Esophagus squamous epithelium (tissue), 5 donors: ENCODE measurements around the gene TIGD3. TPM values are rescaled to one million over a fixed set of nuclear protein-coding genes. Genes with fewer than 3 reads are reported as not detected.

Experiments
- DNase-seq: peaks from one replicate; lab custom pipeline; 2025; lab: John Stamatoyannopoulos, UW
- H3K27ac ChIP-seq, 4 donors: fragments of 200-600 bp; sonication (generic); one replicate each; pipeline ENCODE4 v1.5.1; 2016 to 2019; ENCODE audit warnings: mild to moderate bottlenecking in 1 of 4
- H3K27me3 ChIP-seq, 4 donors: fragments of 200-600 bp; sonication (generic); 1 replicate in 3 of 4; 2 replicates in 1 of 4; pipeline versions ENCODE4 v1.5.1 to v1.6.0; 2017 to 2021; ENCODE audit warnings: antibody characterized with exemption in 1 of 4
- H3K36me3 ChIP-seq, 3 donors: fragments of 200-600 bp; sonication (generic); one replicate each; pipeline ENCODE4 v1.5.1; 2016 to 2019
- H3K4me1 ChIP-seq, 3 donors: fragments of 200-600 bp; sonication (generic); one replicate each; pipeline ENCODE4 v1.5.1; 2017 to 2019
- H3K4me3 ChIP-seq, 4 donors: fragments of 200-600 bp; sonication (generic); 1 replicate in 3 of 4; 2 replicates in 1 of 4; pipeline ENCODE4 v1.5.1; 2016 to 2019; ENCODE audit warnings: mild to moderate bottlenecking in 2 of 4, moderate library complexity in 1 of 4
- H3K9me3 ChIP-seq, 3 donors: fragments of 200-600 bp; sonication (generic); one replicate each; pipeline ENCODE4 v1.5.1; 2016 to 2019
- POLR2A ChIP-seq, 4 donors: fragments of 450-650 bp; IDR thresholded peaks; one replicate each; pipeline ENCODE4 v1.6.1; 2017; ENCODE audit warnings: antibody characterized with exemption in 4 of 4, mild to moderate bottlenecking in 4 of 4, moderate library complexity in 3 of 4
- WGBS, 2 donors: methylation state at CpG; one replicate each; pipeline ENCODE4 v1.1.5; 2018; 5-methylcytosine and 5-hydroxymethylcytosine counted together
- intact Hi-C: fragments of 100-400 bp; cut with DNase I; formaldehyde crosslinking; loops from one replicate; pipeline ENCODE4 v1.15.0; 2022
- total RNA-seq, 4 donors: library from RNA; depleted of rRNA; stranded (reverse); fragments of >200 nt; gene quantifications; one replicate each; pipeline ENCODE4 v1.1.0, GENCODE V29; 2016
- TF ChIP-seq, protein P1 (sequence below), 6 experiments: fragments of 450-650 bp in 4 of 6; fragments of 200-600 bp in 2 of 6; sonication (generic) in 2 of 6; IDR thresholded peaks; one replicate each; pipeline ENCODE4 v1.5.1; 2016 to 2019; ENCODE audit warnings: antibody characterized with exemption in 6 of 6, mild to moderate bottlenecking in 4 of 6, moderate library complexity in 4 of 6
- donor health status: DM: yes; HTN: yes; CAD: no.

TIGD3 gene
- total RNA-seq, 4 donors from 2014 or later, result 0.13 to 1.3 (median 0.56) TPM

GRCh38 chr11:65388731-65389130, 34.2 kb downstream of the TIGD3 start:
- WGBS, 2 donors, result 83 to 85% methylated on average over 3 to 4 of the region's 4 CpGs
- intact Hi-C loops, result no loop called here
- H3K27me3 ChIP-seq, result no peaks in the 10 kb centered on the region
- peak overlapping the region; percentile 33 to 99 (median 74) for H3K27ac ChIP-seq
- DNase-seq, result no peak
- no peak for TF ChIP-seq POLR2A (IDR thresholded peaks at IDR 0.05)
- TF ChIP-seq, protein P1, sequence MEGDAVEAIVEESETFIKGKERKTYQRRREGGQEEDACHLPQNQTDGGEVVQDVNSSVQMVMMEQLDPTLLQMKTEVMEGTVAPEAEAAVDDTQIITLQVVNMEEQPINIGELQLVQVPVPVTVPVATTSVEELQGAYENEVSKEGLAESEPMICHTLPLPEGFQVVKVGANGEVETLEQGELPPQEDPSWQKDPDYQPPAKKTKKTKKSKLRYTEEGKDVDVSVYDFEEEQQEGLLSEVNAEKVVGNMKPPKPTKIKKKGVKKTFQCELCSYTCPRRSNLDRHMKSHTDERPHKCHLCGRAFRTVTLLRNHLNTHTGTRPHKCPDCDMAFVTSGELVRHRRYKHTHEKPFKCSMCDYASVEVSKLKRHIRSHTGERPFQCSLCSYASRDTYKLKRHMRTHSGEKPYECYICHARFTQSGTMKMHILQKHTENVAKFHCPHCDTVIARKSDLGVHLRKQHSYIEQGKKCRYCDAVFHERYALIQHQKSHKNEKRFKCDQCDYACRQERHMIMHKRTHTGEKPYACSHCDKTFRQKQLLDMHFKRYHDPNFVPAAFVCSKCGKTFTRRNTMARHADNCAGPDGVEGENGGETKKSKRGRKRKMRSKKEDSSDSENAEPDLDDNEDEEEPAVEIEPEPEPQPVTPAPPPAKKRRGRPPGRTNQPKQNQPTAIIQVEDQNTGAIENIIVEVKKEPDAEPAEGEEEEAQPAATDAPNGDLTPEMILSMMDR (IDR thresholded peaks at IDR 0.05), result no peak
- H3K9me3 ChIP-seq, result no peaks in the 10 kb centered on the region
- peaks cover 60 to 81% (median 74%) of the 10 kb centered on the region in 3 donors for H3K4me1 ChIP-seq
- H3K4me3 ChIP-seq, result peak overlapping the region in 3 of 4 donors; percentile 9 to 91 (median 86)
- H3K36me3 ChIP-seq, result peaks cover 5 to 47% (median 5%) of the 10 kb centered on the region in 3 donors

- Histone ChIP-seq H3K4me3 (peak overlapping the region in 2 of 4 donors; percentile 86 to 91), H3K36me3 (peaks cover 12 to 55% (median 12%) of the 10 kb centered on the region in 3 donors), H3K27me3 (no peaks in the 10 kb centered on the region), H3K9me3 (no peaks in the 10 kb centered on the region), H3K27ac (peak overlapping the region; percentile 33 to 99 (median 74)), H3K4me1 (peaks cover 59 to 74% (median 69%) of the 10 kb centered on the region in 3 donors)
- no peak for DNase-seq
- 50 to 60% methylated on average over 1 of the region's 20 CpGs for WGBS, 2 donors
- TF ChIP-seq POLR2A (IDR thresholded peaks at IDR 0.05), result no peak
- intact Hi-C loops, result no loop called here
Measured at GRCh38 chr11:65389294-65389980, 34.9 kb downstream of the TIGD3 start.

DNA sequence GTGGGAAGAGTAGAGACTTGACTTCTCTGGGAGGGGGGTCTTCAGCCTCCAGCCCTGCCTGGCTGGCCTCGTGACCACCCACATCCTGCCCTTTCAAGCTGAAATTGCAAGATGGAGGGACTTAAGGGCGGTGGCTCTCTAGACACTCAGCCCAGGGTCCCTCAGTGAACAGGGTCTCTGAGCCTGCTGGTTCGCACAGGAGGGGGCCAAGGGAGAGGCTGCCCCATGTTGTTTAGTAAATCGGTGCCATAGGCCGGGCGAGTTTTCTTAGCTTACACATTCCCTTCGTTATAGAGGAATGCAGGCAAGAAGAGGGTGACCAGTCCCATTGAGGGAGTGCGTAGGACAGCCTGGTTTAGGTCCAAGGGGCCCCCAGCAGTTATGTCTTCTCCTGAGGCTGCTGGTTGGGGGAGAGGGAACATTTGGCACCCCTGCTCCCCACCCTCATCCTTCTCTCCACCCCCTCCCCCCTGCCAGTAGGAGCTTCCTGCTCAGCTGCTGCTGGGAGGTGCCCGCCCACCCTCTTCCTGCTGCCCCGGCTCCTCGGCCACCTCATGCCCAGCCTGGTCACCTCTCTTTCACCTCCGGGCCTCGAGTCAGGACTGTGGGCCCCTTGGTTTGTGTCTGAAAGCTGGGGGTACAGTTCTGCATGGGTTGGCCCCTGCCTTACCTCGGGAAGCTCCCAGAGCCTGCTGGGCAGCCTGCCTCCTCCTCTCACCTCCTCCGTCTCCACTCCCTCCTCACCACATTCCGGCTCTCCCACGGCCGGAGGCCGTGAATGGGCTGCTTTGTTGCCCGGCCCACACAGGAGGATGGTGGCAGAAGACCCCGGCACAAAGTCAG, 35.8 kb downstream of the TIGD3 start:
- Histone ChIP-seq H3K27me3 (no peaks in the 10 kb centered on the region), H3K4me3 (peak overlapping the region in 3 of 4 donors; percentile 20 to 91 (median 29)), H3K9me3 (no peaks in the 10 kb centered on the region), H3K36me3 (peaks cover 12 to 63% (median 16%) of the 10 kb centered on the region in 3 donors), H3K27ac (peak overlapping the region; percentile 16 to 99 (median 74)), H3K4me1 (peaks cover 56 to 65% (median 60%) of the 10 kb centered on the region in 3 donors)
- TF ChIP-seq, protein P1 (IDR thresholded peaks at IDR 0.05), result no peak
- TF ChIP-seq POLR2A (IDR thresholded peaks at IDR 0.05), result no peak
- WGBS, 2 donors, result 35 to 52% methylated on average over 5 to 15 of the region's 21 CpGs
- no peak for DNase-seq
- intact Hi-C loops, result no loop called here

- 0 to 17% methylated on average over 1 of the region's 9 CpGs for WGBS, 2 donors
- TF ChIP-seq, protein P1 (IDR thresholded peaks at IDR 0.05), result peak in 1 of 6 experiments; percentile 12
- TF ChIP-seq POLR2A (IDR thresholded peaks at IDR 0.05), result no peak
- H3K4me3 ChIP-seq, result peak overlapping the region in 3 of 4 donors; percentile 20 to 91 (median 29)
Measured at GRCh38 chr11:65390996-65391395, 36.4 kb downstream of the TIGD3 start.

GRCh38 chr11:65392186-65392829, 37.8 kb downstream of the TIGD3 start:
- TF ChIP-seq POLR2A (IDR thresholded peaks at IDR 0.05), result no peak
- TF ChIP-seq, protein P1 (IDR thresholded peaks at IDR 0.05), result no peak
- Histone ChIP-seq H3K4me1 (peaks cover 44 to 49% (median 45%) of the 10 kb centered on the region in 3 donors), H3K27ac (peak overlapping the region in 2 of 4 donors; percentile 98 to 99), H3K36me3 (peaks cover 27 to 83% (median 31%) of the 10 kb centered on the region in 3 donors), H3K27me3 (no peaks in the 10 kb centered on the region), H3K4me3 (no peak overlapping the region), H3K9me3 (no peaks in the 10 kb centered on the region)
- DNase-seq, result no peak
- WGBS, 2 donors, result 72 to 81% methylated on average over 9 of the region's 13 CpGs
- intact Hi-C loops, result no loop called here

More at GRCh38 chr11:65390996-65391395, 36.4 kb downstream of the TIGD3 start:
- DNase-seq, result no peak
- no peaks in the 10 kb centered on the region for H3K9me3 ChIP-seq
- peak overlapping the region; percentile 16 to 99 (median 74) for H3K27ac ChIP-seq
- peaks cover 52 to 58% (median 53%) of the 10 kb centered on the region in 3 donors for H3K4me1 ChIP-seq
- peaks cover 14 to 70% (median 18%) of the 10 kb centered on the region in 3 donors for H3K36me3 ChIP-seq
- no peaks in the 10 kb centered on the region for H3K27me3 ChIP-seq
- intact Hi-C loops, result no loop called here
